Neural cell (in vitro differentiated cells): ENCODE data around the gene OR7C1. TPM values are rescaled to one million over a fixed set of nuclear protein-coding genes. Genes with fewer than 3 reads are reported as not detected.

ENCODE experiments used
- H2AFZ ChIP-seq: fragments of 200-600, 300-800 bp; sonication (generic), shearing (Covaris generic); 2 replicates; pipeline ENCODE4 v1.6.0; 2014; ENCODE audit warnings: low read depth, mild to moderate bottlenecking, antibody characterized with exemption, low read length, moderate library complexity
- H3F3A ChIP-seq: fragments of 200-600 bp; shearing (Covaris generic); 2 replicates; pipeline ENCODE4 v1.6.1; 2016; ENCODE audit warnings: mild to moderate bottlenecking, moderate library complexity, mixed read lengths, antibody characterized with exemption, low read length; ENCODE audit not compliant: insufficient read depth, poor library complexity, severe bottlenecking
- H3K27ac ChIP-seq: fragments of 200-600, 300-800 bp; sonication (generic), shearing (Covaris generic); 2 replicates; pipeline ENCODE4 v1.5.1; 2014; ENCODE audit warnings: mild to moderate bottlenecking, low read length, moderate library complexity
- H3K27me3 ChIP-seq: fragments of 300-800, 200-600 bp; sonication (generic), shearing (Covaris generic); 2 replicates; pipeline ENCODE4 v1.6.0; 2014; ENCODE audit warnings: mild to moderate bottlenecking, low read depth, low read length, moderate library complexity; ENCODE audit not compliant: insufficient read depth
- H3K36me3 ChIP-seq: fragments of 300-800, 200-600 bp; sonication (generic), shearing (Covaris generic); 2 replicates; pipeline ENCODE4 v1.5.1; 2014; ENCODE audit warnings: mild to moderate bottlenecking, antibody characterized with exemption, low read length, moderate library complexity; ENCODE audit not compliant: insufficient read depth
- H3K4me2 ChIP-seq: fragments of 300-800, 200-600 bp; sonication (generic), shearing (Covaris generic); 2 replicates; pipeline ENCODE4 v1.6.0; 2014; ENCODE audit warnings: mild to moderate bottlenecking, low read length
- H3K4me3 ChIP-seq: fragments of 300-800, 200-600 bp; sonication (generic), shearing (Covaris generic); 2 replicates; pipeline ENCODE4 v1.5.1; 2014; ENCODE audit warnings: mild to moderate bottlenecking, low read length, moderate library complexity
- H3K79me2 ChIP-seq: fragments of 200-600 bp; shearing (Covaris generic); replicated peaks from 2 replicates; pipeline ENCODE4 v1.6.0; 2014; ENCODE audit warnings: mild to moderate bottlenecking, low read length, moderate library complexity; ENCODE audit not compliant: insufficient read depth
- H3K9ac ChIP-seq: fragments of 300-800, 200-600 bp; sonication (generic), shearing (Covaris generic); 2 replicates; pipeline ENCODE4 v1.6.1; 2016; ENCODE audit warnings: mild to moderate bottlenecking, low read length, mixed read lengths
- H3K9me2 ChIP-seq: fragments of 200-600 bp; shearing (Covaris generic); 2 replicates; pipeline ENCODE4 v1.6.1; 2016; ENCODE audit warnings: mild to moderate bottlenecking, low read length, mixed read lengths; ENCODE audit not compliant: insufficient read depth
- H3K9me3 ChIP-seq: fragments of 200-600, 300-800 bp; sonication (generic), shearing (Covaris generic); 2 replicates; pipeline ENCODE4 v1.6.1; 2016; ENCODE audit warnings: mild to moderate bottlenecking, mixed run types, low read length, moderate library complexity, mixed read lengths
- H4K20me1 ChIP-seq: fragments of 200-600 bp; shearing (Covaris generic); 2 replicates; pipeline ENCODE4 v1.6.1; 2016; ENCODE audit warnings: mild to moderate bottlenecking, mixed run types; ENCODE audit not compliant: insufficient read depth
- CTCF ChIP-seq: fragments of 450-650 bp; IDR thresholded peaks from 2 replicates; pipeline ENCODE4 v1.5.1; 2014; ENCODE audit warnings: antibody characterized with exemption, mild to moderate bottlenecking, moderate library complexity; ENCODE audit not compliant: poor library complexity, severe bottlenecking
- EP300 ChIP-seq: fragments of 450-650 bp; conservative IDR thresholded peaks from 2 replicates; pipeline ENCODE4 v1.6.1; 2014; ENCODE audit warnings: antibody characterized with exemption, mild to moderate bottlenecking, moderate library complexity; ENCODE audit not compliant: poor library complexity, severe bottlenecking
- EZH2 ChIP-seq: fragments of 200-600, 300-800 bp; shearing (Covaris generic), sonication (generic); IDR thresholded peaks from 2 replicates; pipeline ENCODE4 v1.6.1; 2014; ENCODE audit warnings: antibody characterized with exemption, low read length, borderline replicate concordance, mild to moderate bottlenecking; ENCODE audit not compliant: insufficient read depth, poor library complexity, severe bottlenecking
- MXI1 ChIP-seq: fragments of 450-650 bp; conservative IDR thresholded peaks from 2 replicates; pipeline ENCODE4 v1.6.1; 2014; ENCODE audit warnings: antibody characterized with exemption, mild to moderate bottlenecking; ENCODE audit not compliant: poor library complexity, severe bottlenecking
- POLR2AphosphoS5 ChIP-seq: IDR thresholded peaks from 2 replicates; pipeline ENCODE4 v1.6.1; 2012
- RAD21 ChIP-seq: fragments of 450-650 bp; conservative IDR thresholded peaks from 2 replicates; pipeline ENCODE4 v1.6.1; 2014; ENCODE audit warnings: antibody characterized with exemption, mild to moderate bottlenecking, moderate library complexity
- REST ChIP-seq: IDR thresholded peaks from 2 replicates; pipeline ENCODE4 v1.6.1; 2012; ENCODE audit warnings: borderline replicate concordance
- SMC3 ChIP-seq: fragments of 450-650 bp; conservative IDR thresholded peaks from 2 replicates; pipeline ENCODE4 v1.6.1; 2014; ENCODE audit warnings: antibody characterized with exemption, mild to moderate bottlenecking, moderate library complexity; ENCODE audit not compliant: poor library complexity
- TAF1 ChIP-seq: IDR thresholded peaks from 2 replicates; pipeline ENCODE4 v1.6.1; 2012; ENCODE audit warnings: low read depth
- polyA plus RNA-seq: library from polyadenylated mRNA; depleted of rRNA; stranded (reverse); fragments of >200 nt; gene quantifications from 2 replicates; pipeline ENCODE4 v1.2.3, GENCODE V29; 2014

OR7C1 gene
- polyA plus RNA-seq, 1 donor from 2014 or later: not detected

GRCh38 chr19:14817052-14817451, 17.9 kb downstream of the OR7C1 start:
- Histone ChIP-seq H3K9ac (no peak overlapping the region), H3K79me2 (no peaks in the 10 kb centered on the region), H3K4me2 (no peak overlapping the region), H3K4me3 (no peak overlapping the region), H3K27ac (no peak overlapping the region), H3K9me3 (no peaks in the 10 kb centered on the region), H3K36me3 (no peaks in the 10 kb centered on the region), H2AFZ (no peak overlapping the region), H3F3A (no peaks in the 10 kb centered on the region), H4K20me1 (no peaks in the 10 kb centered on the region), H3K9me2 (no peaks in the 10 kb centered on the region), H3K27me3 (no peaks in the 10 kb centered on the region)
- TF ChIP-seq MXI1 (no peak), RAD21 (no peak), CTCF (no peak), REST (no peak), EZH2 (no peak), SMC3 (no peak), POLR2AphosphoS5 (no peak), TAF1 (no peak)

GRCh38 chr19:14814982-14815652, 19.9 kb downstream of the OR7C1 start:
- Histone ChIP-seq H4K20me1 (no peaks in the 10 kb centered on the region), H3K27ac (no peak overlapping the region), H3K4me2 (no peak overlapping the region), H3K36me3 (no peaks in the 10 kb centered on the region), H3K9me2 (no peaks in the 10 kb centered on the region), H3K27me3 (no peaks in the 10 kb centered on the region), H2AFZ (no peak overlapping the region), H3K79me2 (no peaks in the 10 kb centered on the region), H3K4me3 (no peak overlapping the region), H3F3A (no peaks in the 10 kb centered on the region), H3K9ac (no peak overlapping the region), H3K9me3 (no peaks in the 10 kb centered on the region)
- TF ChIP-seq EP300 (no peak), REST (no peak), EZH2 (no peak), SMC3 (no peak), CTCF (no peak), MXI1 (no peak), POLR2AphosphoS5 (no peak), RAD21 (no peak), TAF1 (no peak)
